HG03108 (cell line): Measurements from ENCODE around the gene CEP57L1.
"Not testable (repeated sequence)": the region's sequence is repeated elsewhere in the genome, so short reads cannot be mapped to it uniquely, and the experiment has no call there.

Experiments used
- ATAC-seq: cut with Tn5 transposase; IDR thresholded peaks from one replicate; pipeline ENCODE4 v1.9.1; 2021; ENCODE audit warnings: moderate library complexity; ENCODE audit not compliant: unreplicated experiment

CEP57L1 gene

GRCh38 chr6:109167562-109167961 lies 72.3 kb downstream of the CEP57L1 start:
- ATAC-seq = no peak

DNA sequence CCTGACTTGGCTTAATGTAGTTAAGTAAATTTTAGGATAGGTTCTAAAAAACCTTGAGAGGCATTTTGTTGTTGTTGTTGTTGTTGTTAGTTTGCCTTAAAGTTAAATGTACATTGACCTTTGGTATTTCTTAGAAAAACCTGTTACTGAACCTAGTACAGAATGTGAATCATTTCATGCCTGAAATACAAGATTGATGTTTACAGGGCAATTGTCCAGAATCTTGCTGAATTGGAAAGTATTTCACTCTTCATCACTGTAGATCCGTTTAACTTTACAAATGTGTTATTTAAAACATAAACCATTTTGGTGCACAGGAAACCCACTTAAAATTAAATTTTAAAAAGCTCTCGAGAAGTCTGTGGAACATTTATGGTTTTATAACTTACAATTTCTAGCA lies 75.0 kb downstream of the CEP57L1 start:
- no peak for ATAC-seq

DNA sequence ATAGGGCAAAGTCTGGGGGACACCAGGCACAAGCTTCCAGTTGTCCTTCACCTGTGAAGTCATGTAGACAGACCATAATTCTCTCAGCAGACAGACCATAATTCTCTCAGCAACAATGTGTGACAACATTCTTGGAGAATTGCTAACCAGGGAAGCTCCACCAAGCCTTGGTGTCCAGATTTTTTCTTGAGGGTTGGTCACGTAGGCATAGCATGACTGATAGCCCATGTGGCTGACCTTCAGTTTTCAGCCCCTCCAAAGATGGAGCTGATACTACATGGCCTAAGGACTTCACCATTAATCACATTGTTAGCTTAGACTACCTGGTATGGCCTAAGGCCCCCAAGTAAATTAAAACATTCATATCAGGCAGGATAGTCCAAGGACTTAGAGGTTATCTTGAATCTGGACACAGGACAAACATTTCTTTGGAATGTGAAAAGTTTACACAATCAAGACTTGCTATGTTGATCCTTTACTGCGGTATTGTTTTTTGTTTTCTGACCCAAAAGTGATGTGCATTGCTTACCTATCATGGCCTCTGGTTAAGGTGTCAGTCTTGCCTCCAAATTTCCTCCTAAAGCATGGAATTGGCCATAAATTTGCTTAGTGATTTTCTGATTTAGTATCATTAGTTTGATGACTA lies 76.9 kb downstream of the CEP57L1 start:
- ATAC-seq = no peak

GRCh38 chr6:109174916-109175315 lies 79.6 kb downstream of the CEP57L1 start:
- ATAC-seq = no peak

- ATAC-seq = no peak
Measured at GRCh38 chr6:109178921-109179320, 83.6 kb downstream of the CEP57L1 start.

GRCh38 chr6:109179507-109179906 lies 84.2 kb downstream of the CEP57L1 start:
- no peak for ATAC-seq

GRCh38 chr6:109182578-109182977 lies 87.3 kb downstream of the CEP57L1 start:
- ATAC-seq = no peak

DNA sequence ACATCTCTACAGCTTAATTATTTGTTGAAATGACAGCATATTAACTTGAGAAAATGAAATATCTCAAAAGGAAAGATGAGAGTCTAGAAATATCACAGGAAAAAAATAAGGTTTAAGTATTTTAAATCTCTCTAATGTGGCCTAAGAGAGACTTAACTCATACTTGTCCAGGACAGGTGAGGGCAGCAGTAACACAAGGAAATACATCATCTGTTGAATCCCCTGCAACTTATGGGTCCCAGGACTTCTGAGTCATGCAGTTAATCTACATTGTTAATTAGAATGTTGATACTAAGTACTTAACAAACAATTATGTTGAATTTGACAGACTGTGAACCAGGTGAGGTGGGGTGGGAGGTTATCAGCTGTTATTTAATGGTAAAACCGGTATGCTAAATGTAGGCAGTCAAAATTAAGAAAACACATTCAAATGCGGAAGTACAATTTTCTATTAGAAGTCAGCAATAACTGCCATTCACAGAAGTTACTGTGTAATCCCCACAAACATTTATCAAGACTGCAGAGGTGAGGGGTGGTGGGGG lies 87.9 kb downstream of the CEP57L1 start:
- no peak for ATAC-seq

- no peak for ATAC-seq
Measured at GRCh38 chr6:109184638-109185037, 89.3 kb downstream of the CEP57L1 start.

GRCh38 chr6:109186012-109186411 lies 90.7 kb downstream of the CEP57L1 start:
- no peak for ATAC-seq

GRCh38 chr6:109187399-109188114 lies 92.2 kb downstream of the CEP57L1 start:
- ATAC-seq = no peak

- no peak for ATAC-seq
Measured at GRCh38 chr6:109188115-109188411, 92.8 kb downstream of the CEP57L1 start.

DNA sequence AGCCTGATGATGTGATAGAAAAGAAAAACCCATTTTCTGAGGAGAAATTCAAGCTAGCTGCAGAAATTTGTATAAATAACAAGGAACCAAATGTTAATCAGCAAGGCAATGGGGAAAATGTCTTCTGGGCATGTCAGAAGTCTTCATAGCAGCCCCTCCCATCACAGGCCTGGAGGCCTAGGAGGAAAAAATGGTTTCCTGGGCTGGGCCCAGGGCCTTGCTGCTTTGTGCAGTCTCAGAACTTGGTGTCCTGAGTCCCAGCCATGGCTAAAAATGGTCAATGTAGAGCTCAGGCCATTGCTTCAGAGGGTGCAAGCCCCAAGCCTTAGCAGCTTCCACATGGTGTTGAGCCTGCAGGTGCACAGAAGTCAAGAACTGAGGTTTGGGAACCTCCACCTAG lies 96.1 kb downstream of the CEP57L1 start:
- ATAC-seq = not testable (repeated sequence)

GRCh38 chr6:109192865-109193264 lies 97.6 kb downstream of the CEP57L1 start:
- ATAC-seq = no peak

GRCh38 chr6:109194880-109195279 lies 99.6 kb downstream of the CEP57L1 start:
- ATAC-seq = no peak

DNA sequence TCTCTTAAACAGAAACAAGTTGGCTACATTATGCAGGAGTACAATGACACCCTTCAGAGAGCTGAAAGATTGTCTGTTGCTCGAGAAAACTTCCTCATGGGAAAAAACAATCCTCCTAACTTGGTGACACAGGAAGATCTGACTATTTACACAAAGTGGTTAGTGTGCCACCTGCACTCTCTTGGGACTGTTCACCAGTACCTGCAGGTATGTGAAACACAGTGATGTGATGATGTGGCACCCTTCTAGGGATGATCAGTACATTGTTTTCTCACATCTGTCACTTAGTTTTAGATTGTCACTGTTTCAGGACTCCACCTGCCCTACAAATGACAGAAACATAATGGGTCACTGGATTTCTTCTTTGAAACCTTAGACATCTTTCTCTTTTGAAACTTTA lies 101.8 kb downstream of the CEP57L1 start:
- no peak for ATAC-seq

DNA sequence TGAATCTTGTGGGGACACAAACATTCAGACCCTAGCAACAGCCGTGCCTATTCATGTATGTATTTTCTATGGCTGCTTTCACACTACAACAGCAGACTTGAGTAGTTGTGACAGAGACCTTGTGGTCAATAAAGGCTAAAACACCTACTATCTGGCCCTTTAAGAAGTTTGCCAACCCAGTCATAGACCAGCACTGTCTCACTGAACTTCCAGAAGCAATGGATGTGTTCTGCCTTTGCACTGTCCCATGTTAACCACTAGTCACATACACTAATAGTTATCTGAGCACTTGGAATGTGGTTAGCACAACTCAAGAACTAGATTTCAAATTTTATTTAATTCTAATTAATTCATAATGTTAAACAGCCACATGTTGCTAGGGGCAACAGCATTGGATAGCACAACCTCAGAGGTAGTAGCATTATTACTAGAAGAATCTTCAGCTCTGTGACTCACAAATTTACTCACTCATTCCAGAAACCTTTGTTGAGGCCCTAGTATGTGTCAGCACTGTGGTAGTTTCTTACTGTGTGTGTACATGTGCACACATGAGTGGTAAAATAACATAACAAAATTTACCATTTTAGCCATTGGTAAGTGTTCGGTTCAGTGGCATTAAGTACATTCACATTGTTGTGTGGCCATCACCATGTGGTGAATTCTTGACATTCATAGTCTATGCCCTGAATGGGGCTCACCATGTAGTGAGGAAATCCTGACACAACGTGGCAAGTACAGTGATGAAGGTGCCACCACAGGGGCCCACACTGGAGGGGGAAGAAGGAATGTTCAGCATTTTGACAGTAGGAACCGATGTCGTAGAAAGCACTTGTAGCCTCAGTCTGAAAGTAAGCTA lies 107.3 kb downstream of the CEP57L1 start:
- no peak for ATAC-seq

- ATAC-seq = no peak
Measured at GRCh38 chr6:109204511-109204910, 109.2 kb downstream of the CEP57L1 start.

DNA sequence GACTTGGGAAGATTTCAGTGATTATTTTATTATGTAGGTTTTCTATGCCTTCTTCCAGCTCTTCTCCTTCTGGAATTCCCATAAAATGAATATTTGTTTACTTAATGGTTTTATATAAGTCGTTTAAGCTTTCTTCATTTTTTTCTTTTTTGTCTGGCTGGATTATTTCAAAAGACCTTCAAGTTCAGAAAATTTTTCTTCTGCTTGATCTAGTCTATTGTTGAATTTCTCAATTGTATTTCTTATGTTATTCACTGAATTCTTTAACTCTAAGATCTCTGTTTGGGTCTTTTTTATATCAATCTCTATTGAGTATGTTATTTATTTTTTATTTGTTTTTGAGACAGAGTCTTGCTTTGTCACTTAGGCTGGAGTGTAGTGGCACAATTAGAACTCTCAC lies 117.4 kb downstream of the CEP57L1 start:
- ATAC-seq = no peak
